Upper lobe of left lung (tissue), 4 donors: ENCODE measurements around the gene GRID1.

Experiments
- CTCF ChIP-seq, 6 experiments: fragments of 450-650 bp in 4 of 6; fragments of 200-600 bp in 2 of 6; sonication (generic) in 2 of 6; IDR thresholded peaks; one replicate each; pipeline ENCODE4 v1.5.1; 2016 to 2019; ENCODE audit warnings: antibody characterized with exemption in 6 of 6
- EP300 ChIP-seq, 4 donors: sonication (generic); formaldehyde crosslinking; IDR thresholded peaks; one replicate each; pipeline ENCODE4 v1.5.1; 2017; ENCODE audit warnings: antibody characterized with exemption in 4 of 4, control low read depth in 2 of 4
- POLR2A ChIP-seq, 4 donors: fragments of 450-650 bp; IDR thresholded peaks; one replicate each; pipeline ENCODE4 v1.5.1; 2016 to 2017; ENCODE audit warnings: antibody characterized with exemption in 4 of 4, mild to moderate bottlenecking in 2 of 4
- POLR2AphosphoS5 ChIP-seq, 2 donors: sonication (generic); formaldehyde crosslinking; IDR thresholded peaks; one replicate each; pipeline ENCODE4 v1.5.1; 2017; ENCODE audit warnings: antibody characterized with exemption in 2 of 2

- TF ChIP-seq CTCF (IDR thresholded peaks at IDR 0.05) (no peak), EP300 (IDR thresholded peaks at IDR 0.05) (no peak), POLR2A (IDR thresholded peaks at IDR 0.05) (no peak), POLR2AphosphoS5 (IDR thresholded peaks at IDR 0.05) (no peak)
Observed at GRCh38 chr10:86304436-86304835, 62.2 kb downstream of the GRID1 start.
